Measurements from ENCODE around the gene PALB2. TPM values are rescaled to one million over a fixed set of nuclear protein-coding genes. Genes with fewer than 3 reads are reported as not detected.
A peak's percentile ranks its signal among the peaks of the same experiment; 100 is the strongest.

Gene PALB2
- total and polyA plus RNA-seq, 2 of the 13 experiments (the other 11 are each of a cell fraction or from before 2014, with no cell fraction given): 12.1 to 40.9 TPM

GRCh38 chr16:23673971-23674614 is 33.0 kb upstream of the PALB2 start (continued):
- TF ChIP-seq NFIC (IDR thresholded peaks at IDR 0.05; ENCODE audit: low read length) (no peak), KDM5B (CRISPR knock-in tag; IDR thresholded peaks at IDR 0.05; ENCODE audit: borderline replicate concordance) (no peak), SOX6 (IDR thresholded peaks at IDR 0.05) (no peak), SOX6 (CRISPR knock-in tag; IDR thresholded peaks at IDR 0.05) (peak; percentile 46), MLLT10 (CRISPR knock-in tag; IDR thresholded peaks at IDR 0.05) (no peak), CREM (IDR thresholded peaks at IDR 0.05) (no peak), CREM (CRISPR knock-in tag; IDR thresholded peaks at IDR 0.05) (no peak), YEATS2 (CRISPR knock-in tag; IDR thresholded peaks at IDR 0.05; ENCODE audit: borderline replicate concordance) (no peak), ATF7 (IDR thresholded peaks at IDR 0.05) (no peak), ATF7 (CRISPR knock-in tag; IDR thresholded peaks at IDR 0.05) (no peak), RFX1 (IDR thresholded peaks at IDR 0.05) (no peak), RCOR2 (CRISPR knock-in tag; IDR thresholded peaks at IDR 0.05) (no peak), NCOA2 (CRISPR knock-in tag; IDR thresholded peaks at IDR 0.05) (peak; percentile 6; the same call in 1 of the 2 replicates), SAP130 (CRISPR knock-in tag; IDR thresholded peaks at IDR 0.05; ENCODE audit: low read depth) (peak; percentile 62), ZNF772 (CRISPR knock-in tag; IDR thresholded peaks at IDR 0.05) (0 out of 2 replicates have a peak, but pooled peaks have one; percentile 62), THAP11 (CRISPR knock-in tag; IDR thresholded peaks at IDR 0.05) (no peak), ETS1 (CRISPR knock-in tag; IDR thresholded peaks at IDR 0.05) (no peak), ZMYM3 (CRISPR knock-in tag; IDR thresholded peaks at IDR 0.05) (0 out of 2 replicates have a peak, but pooled peaks have one; percentile 18), ZNF556 (CRISPR knock-in tag; IDR thresholded peaks at IDR 0.05; ENCODE audit: borderline replicate concordance) (no peak), FOXC1 (CRISPR knock-in tag; IDR thresholded peaks at IDR 0.05; ENCODE audit: borderline replicate concordance) (0 out of 2 replicates have a peak, but pooled peaks have one; percentile 22)
- TF ChIP-seq, protein P1, sequence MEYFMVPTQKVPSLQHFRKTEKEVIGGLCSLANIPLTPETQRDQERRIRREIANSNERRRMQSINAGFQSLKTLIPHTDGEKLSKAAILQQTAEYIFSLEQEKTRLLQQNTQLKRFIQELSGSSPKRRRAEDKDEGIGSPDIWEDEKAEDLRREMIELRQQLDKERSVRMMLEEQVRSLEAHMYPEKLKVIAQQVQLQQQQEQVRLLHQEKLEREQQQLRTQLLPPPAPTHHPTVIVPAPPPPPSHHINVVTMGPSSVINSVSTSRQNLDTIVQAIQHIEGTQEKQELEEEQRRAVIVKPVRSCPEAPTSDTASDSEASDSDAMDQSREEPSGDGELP (IDR thresholded peaks at IDR 0.05; ENCODE audit: borderline replicate concordance, low read depth): 0 out of 2 replicates have a peak, but pooled peaks have one; percentile 8
- TF ChIP-seq, protein P2, sequence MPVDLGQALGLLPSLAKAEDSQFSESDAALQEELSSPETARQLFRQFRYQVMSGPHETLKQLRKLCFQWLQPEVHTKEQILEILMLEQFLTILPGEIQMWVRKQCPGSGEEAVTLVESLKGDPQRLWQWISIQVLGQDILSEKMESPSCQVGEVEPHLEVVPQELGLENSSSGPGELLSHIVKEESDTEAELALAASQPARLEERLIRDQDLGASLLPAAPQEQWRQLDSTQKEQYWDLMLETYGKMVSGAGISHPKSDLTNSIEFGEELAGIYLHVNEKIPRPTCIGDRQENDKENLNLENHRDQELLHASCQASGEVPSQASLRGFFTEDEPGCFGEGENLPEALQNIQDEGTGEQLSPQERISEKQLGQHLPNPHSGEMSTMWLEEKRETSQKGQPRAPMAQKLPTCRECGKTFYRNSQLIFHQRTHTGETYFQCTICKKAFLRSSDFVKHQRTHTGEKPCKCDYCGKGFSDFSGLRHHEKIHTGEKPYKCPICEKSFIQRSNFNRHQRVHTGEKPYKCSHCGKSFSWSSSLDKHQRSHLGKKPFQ (CRISPR knock-in tag; IDR thresholded peaks at IDR 0.05; ENCODE audit: insufficient replicate concordance): no peak
- TF ChIP-seq, protein P3, sequence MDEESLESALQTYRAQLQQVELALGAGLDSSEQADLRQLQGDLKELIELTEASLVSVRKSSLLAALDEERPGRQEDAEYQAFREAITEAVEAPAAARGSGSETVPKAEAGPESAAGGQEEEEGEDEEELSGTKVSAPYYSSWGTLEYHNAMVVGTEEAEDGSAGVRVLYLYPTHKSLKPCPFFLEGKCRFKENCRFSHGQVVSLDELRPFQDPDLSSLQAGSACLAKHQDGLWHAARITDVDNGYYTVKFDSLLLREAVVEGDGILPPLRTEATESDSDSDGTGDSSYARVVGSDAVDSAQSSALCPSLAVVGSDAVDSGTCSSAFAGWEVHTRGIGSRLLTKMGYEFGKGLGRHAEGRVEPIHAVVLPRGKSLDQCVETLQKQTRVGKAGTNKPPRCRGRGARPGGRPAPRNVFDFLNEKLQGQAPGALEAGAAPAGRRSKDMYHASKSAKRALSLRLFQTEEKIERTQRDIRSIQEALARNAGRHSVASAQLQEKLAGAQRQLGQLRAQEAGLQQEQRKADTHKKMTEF (CRISPR knock-in tag; IDR thresholded peaks at IDR 0.05): peak; percentile 12; the same call in 1 of the 2 replicates
- TF ChIP-seq, protein P4, sequence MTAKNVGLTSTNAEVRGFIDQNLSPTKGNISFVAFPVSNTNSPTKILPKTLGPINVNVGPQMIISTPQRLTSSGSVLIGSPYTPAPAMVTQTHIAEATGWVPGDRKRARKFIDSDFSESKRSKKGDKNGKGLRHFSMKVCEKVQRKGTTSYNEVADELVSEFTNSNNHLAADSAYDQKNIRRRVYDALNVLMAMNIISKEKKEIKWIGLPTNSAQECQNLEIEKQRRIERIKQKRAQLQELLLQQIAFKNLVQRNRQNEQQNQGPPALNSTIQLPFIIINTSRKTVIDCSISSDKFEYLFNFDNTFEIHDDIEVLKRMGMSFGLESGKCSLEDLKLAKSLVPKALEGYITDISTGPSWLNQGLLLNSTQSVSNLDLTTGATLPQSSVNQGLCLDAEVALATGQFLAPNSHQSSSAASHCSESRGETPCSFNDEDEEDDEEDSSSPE (CRISPR knock-in tag; IDR thresholded peaks at IDR 0.05): no peak
- TF ChIP-seq, protein P5, sequence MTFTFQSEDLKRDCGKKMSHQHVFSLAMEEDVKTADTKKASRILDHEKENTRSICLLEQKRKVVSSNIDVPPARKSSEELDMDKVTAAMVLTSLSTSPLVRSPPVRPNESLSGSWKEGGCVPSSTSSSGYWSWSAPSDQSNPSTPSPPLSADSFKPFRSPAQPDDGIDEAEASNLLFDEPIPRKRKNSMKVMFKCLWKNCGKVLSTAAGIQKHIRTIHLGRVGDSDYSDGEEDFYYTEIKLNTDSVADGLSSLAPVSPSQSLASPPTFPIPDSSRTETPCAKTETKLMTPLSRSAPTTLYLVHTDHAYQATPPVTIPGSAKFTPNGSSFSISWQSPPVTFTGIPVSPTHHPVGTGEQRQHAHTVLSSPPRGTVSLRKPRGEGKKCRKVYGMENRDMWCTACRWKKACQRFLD (CRISPR knock-in tag; IDR thresholded peaks at IDR 0.05; ENCODE audit: borderline replicate concordance): no peak

Measured in HepG2 (cell line).